AML-193 (cell line): ENCODE results near the gene ATG13.

Experiments used
- DNase-seq, 2 experiments: peaks; one replicate each; lab custom pipeline; 2025; lab: John Stamatoyannopoulos, UW

Gene ATG13

GRCh38 chr11:46676436-46677158 lies 59.2 kb downstream of the ATG13 start:
- DNase-seq, result no peak

- DNase-seq, result no peak
Observed at GRCh38 chr11:46677169-46677568, 59.8 kb downstream of the ATG13 start.

- no peak for DNase-seq
Observed at GRCh38 chr11:46677991-46678740, 60.8 kb downstream of the ATG13 start.

GRCh38 chr11:46678741-46679130 lies 61.4 kb downstream of the ATG13 start:
- no peak for DNase-seq

- DNase-seq, result no peak
Observed at GRCh38 chr11:46679241-46680163, 62.1 kb downstream of the ATG13 start.

GRCh38 chr11:46680164-46680760 lies 62.9 kb downstream of the ATG13 start:
- DNase-seq, result no peak

GRCh38 chr11:46680815-46681214 lies 63.5 kb downstream of the ATG13 start:
- no peak for DNase-seq

GRCh38 chr11:46681814-46682213 lies 64.5 kb downstream of the ATG13 start:
- DNase-seq, result no peak

- no peak for DNase-seq
Observed at GRCh38 chr11:46682773-46683752, 65.7 kb downstream of the ATG13 start.

GRCh38 chr11:46684367-46684766 lies 67.0 kb downstream of the ATG13 start:
- no peak for DNase-seq

- DNase-seq, result no peak
Observed at GRCh38 chr11:46686886-46687795, 69.8 kb downstream of the ATG13 start.

- DNase-seq, result no peak
Observed at GRCh38 chr11:46690702-46691101, 73.3 kb downstream of the ATG13 start.

- no peak for DNase-seq
Observed at GRCh38 chr11:46692450-46692849, 75.1 kb downstream of the ATG13 start.

- no peak for DNase-seq
Observed at GRCh38 chr11:46693597-46694012, 76.3 kb downstream of the ATG13 start.

- DNase-seq, result no peak
Observed at GRCh38 chr11:46694072-46694471, 76.7 kb downstream of the ATG13 start.

GRCh38 chr11:46694607-46695006 lies 77.3 kb downstream of the ATG13 start:
- no peak for DNase-seq

GRCh38 chr11:46695345-46696211 lies 78.2 kb downstream of the ATG13 start:
- no peak for DNase-seq

GRCh38 chr11:46696212-46696558 lies 78.8 kb downstream of the ATG13 start:
- no peak for DNase-seq

GRCh38 chr11:46697303-46697702 lies 80.0 kb downstream of the ATG13 start:
- DNase-seq, result no peak
